ENCODE data around the gene NREP.

DNA sequence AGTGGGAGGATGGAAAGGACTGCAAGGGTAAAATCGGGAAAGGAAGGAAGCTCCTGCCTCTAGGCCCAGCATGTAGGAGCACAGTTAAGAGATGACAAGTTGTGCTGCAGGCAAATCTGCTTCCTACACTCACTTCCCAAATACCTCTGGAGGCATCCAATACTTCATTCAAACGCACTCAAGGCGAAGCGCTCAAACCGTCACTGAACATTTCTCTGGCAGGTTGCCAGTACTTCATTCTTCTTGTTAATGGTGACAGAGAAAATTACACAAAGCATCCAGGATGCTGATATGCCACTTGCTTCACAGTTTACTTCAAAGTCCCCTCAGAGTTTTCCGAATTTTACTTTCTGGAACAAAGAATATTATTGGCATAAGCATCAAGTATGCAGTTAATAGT, 59.8 kb downstream of the NREP start:
- TF ChIP-seq EZH2phosphoT487 (IDR thresholded peaks at IDR 0.05; ENCODE audit: low read depth): no peak
- TF ChIP-seq, protein P1, sequence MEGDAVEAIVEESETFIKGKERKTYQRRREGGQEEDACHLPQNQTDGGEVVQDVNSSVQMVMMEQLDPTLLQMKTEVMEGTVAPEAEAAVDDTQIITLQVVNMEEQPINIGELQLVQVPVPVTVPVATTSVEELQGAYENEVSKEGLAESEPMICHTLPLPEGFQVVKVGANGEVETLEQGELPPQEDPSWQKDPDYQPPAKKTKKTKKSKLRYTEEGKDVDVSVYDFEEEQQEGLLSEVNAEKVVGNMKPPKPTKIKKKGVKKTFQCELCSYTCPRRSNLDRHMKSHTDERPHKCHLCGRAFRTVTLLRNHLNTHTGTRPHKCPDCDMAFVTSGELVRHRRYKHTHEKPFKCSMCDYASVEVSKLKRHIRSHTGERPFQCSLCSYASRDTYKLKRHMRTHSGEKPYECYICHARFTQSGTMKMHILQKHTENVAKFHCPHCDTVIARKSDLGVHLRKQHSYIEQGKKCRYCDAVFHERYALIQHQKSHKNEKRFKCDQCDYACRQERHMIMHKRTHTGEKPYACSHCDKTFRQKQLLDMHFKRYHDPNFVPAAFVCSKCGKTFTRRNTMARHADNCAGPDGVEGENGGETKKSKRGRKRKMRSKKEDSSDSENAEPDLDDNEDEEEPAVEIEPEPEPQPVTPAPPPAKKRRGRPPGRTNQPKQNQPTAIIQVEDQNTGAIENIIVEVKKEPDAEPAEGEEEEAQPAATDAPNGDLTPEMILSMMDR (IDR thresholded peaks at IDR 0.05; ENCODE audit: low read depth, low read length): no peak
